GM12878 (cell line): ENCODE measurements around the gene ZNF57. TPM values are rescaled to one million over a fixed set of nuclear protein-coding genes. Genes with fewer than 3 reads are reported as not detected.

Experiments
- ATAC-seq: fragments of 200-7000 bp; cut with Tn5 transposase; 3 replicates; pipeline ENCODE4 v1.9.1; 2020; ENCODE audit warnings: mild to moderate bottlenecking, moderate library complexity
- BruUV-seq: library from RNA; stranded (reverse); fragments of 400-500 nt; replicated peaks from 2 replicates; lab custom pipeline; 2021; lab: Mats Ljungman, UMichigan
- CTCF ChIA-PET: fragments of 300-600 bp; sonication (Branson Sonifier 250); formaldehyde crosslinking; extraction: SDS; loops from one replicate; lab custom pipeline; 2021; ENCODE audit warnings: inconsistent platforms; lab: Yijun Ruan, JAX
- POLR2A ChIA-PET: fragments of 350-600 bp; formaldehyde crosslinking; extraction: SDS; loops from one replicate; lab custom pipeline; 2021; ENCODE audit warnings: inconsistent platforms; lab: Charles Lee
- RAD21 ChIA-PET: fragments of 300-600 bp; sonication (Branson Sonifier 250); formaldehyde crosslinking; loops from one replicate; lab custom pipeline; 2023; ENCODE audit warnings: antibody characterized with exemption; ENCODE audit not compliant: unreplicated experiment; lab: Charles Lee
- SMC1A ChIA-PET: fragments of 300-600 bp; sonication (Branson Sonifier 250); formaldehyde crosslinking; loops from one replicate; lab custom pipeline; 2023; ENCODE audit not compliant: unreplicated experiment, uncharacterized antibody; lab: Charles Lee
- DNase-seq: peaks from one replicate; pipeline ENCODE4 v3.0.0-alpha.2; 2011; ENCODE audit warnings: low read depth, low spot score
- FAIRE-seq: peaks from 3 replicates; lab custom pipeline; 2011; peaks lifted over from hg19 to GRCh38; lab: Jason Lieb, UNC
- H2AFZ ChIP-seq: 2 replicates; pipeline ENCODE4 v1.6.0; 2011; ENCODE audit warnings: low read depth, low read length, control low read depth; ENCODE audit not compliant: control insufficient read depth
- H3K27ac ChIP-seq: 2 replicates; pipeline ENCODE4 v1.5.1; 2011; ENCODE audit warnings: control low read depth; ENCODE audit not compliant: control insufficient read depth, insufficient read depth
- H3K27me3 ChIP-seq, 2 experiments: replicated peaks in 1 of 2; 2 replicates each; pipeline versions ENCODE4 v1.6.0 to v1.6.1; 2011; ENCODE audit warnings: low read length in 1 of 2; ENCODE audit not compliant: control insufficient read depth in 2 of 2, insufficient read depth in 2 of 2
- H3K36me3 ChIP-seq, 2 experiments: 2 replicates each; pipeline ENCODE4 v1.5.1; 2011; ENCODE audit warnings: low read length in 1 of 2; ENCODE audit not compliant: control insufficient read depth in 2 of 2, insufficient read depth in 2 of 2
- H3K4me1 ChIP-seq: 2 replicates; pipeline ENCODE4 v1.6.1; 2011; ENCODE audit warnings: mild to moderate bottlenecking, low read length, moderate library complexity, mixed read lengths; ENCODE audit not compliant: control insufficient read depth, insufficient read depth
- H3K4me2 ChIP-seq: 2 replicates; pipeline ENCODE4 v1.6.0; 2011; ENCODE audit warnings: control low read depth; ENCODE audit not compliant: control insufficient read depth, insufficient read depth
- H3K4me3 ChIP-seq: fragments of 200-600 bp; sonication (generic); 2 replicates; pipeline ENCODE4 v1.5.1; 2016
- H3K79me2 ChIP-seq: 2 replicates; pipeline ENCODE4 v1.6.0; 2011; ENCODE audit warnings: low read length; ENCODE audit not compliant: control insufficient read depth, insufficient read depth
- H3K9ac ChIP-seq: 2 replicates; pipeline ENCODE4 v1.8.0; 2011; ENCODE audit warnings: low read length, control low read depth, mixed read lengths; ENCODE audit not compliant: control insufficient read depth, insufficient read depth
- H3K9me3 ChIP-seq: replicated peaks from 3 replicates; pipeline ENCODE4 v1.5.1; 2011; ENCODE audit warnings: mild to moderate bottlenecking, low read length; ENCODE audit not compliant: control insufficient read depth, insufficient read depth
- H4K20me1 ChIP-seq: 2 replicates; pipeline ENCODE4 v1.6.0; 2011; ENCODE audit not compliant: control insufficient read depth, insufficient read depth
- CBX5 ChIP-seq: sonication (generic); IDR thresholded peaks from 2 replicates; pipeline ENCODE4 v1.6.1; 2016; ENCODE audit warnings: low read depth, moderate library complexity, mild to moderate bottlenecking, inconsistent platforms
- CEBPZ ChIP-seq: fragments of 150-350 bp; IDR thresholded peaks from 2 replicates; pipeline ENCODE4 v1.6.1; 2016; ENCODE audit warnings: low read depth, low read length
- ETV6 ChIP-seq, 2 experiments: fragments of 450-650 bp in 1 of 2; IDR thresholded peaks in 1 of 2; conservative IDR thresholded peaks in 1 of 2; 2 replicates each; pipeline ENCODE4 v1.6.1; 2014; ENCODE audit warnings: antibody characterized with exemption in 1 of 2, borderline replicate concordance in 1 of 2, low read depth in 1 of 2, mild to moderate bottlenecking in 1 of 2, moderate library complexity in 1 of 2
- GABPA ChIP-seq: IDR thresholded peaks from 2 replicates; pipeline ENCODE4 v1.6.1; 2014; ENCODE audit warnings: antibody characterized with exemption, low read depth, mild to moderate bottlenecking, inconsistent platforms
- HSF1 ChIP-seq: fragments of 150-350 bp; IDR thresholded peaks from 2 replicates; pipeline ENCODE4 v1.6.1; 2014; ENCODE audit warnings: mild to moderate bottlenecking, low read depth, low read length
- KAT2A ChIP-seq: conservative IDR thresholded peaks from 2 replicates; pipeline ENCODE4 v1.6.1; 2011; ENCODE audit warnings: low read depth, low read length; ENCODE audit not compliant: control insufficient read depth
- MXI1 ChIP-seq: fragments of 150-350 bp; IDR thresholded peaks from 2 replicates; pipeline ENCODE4 v1.6.1; 2011; ENCODE audit warnings: low read depth, mild to moderate bottlenecking, inconsistent platforms, low read length, improper control_type of control experiment
- NFYB ChIP-seq: IDR thresholded peaks from 2 replicates; pipeline ENCODE4 v1.6.1; 2011; ENCODE audit warnings: low read depth, mild to moderate bottlenecking, low read length, improper control_type of control experiment, moderate library complexity; ENCODE audit not compliant: insufficient read depth
- SIN3A ChIP-seq: IDR thresholded peaks from 2 replicates; pipeline ENCODE4 v1.6.1; 2012; ENCODE audit warnings: low read depth, low read length, improper control_type of control experiment
- TCF12 ChIP-seq: IDR thresholded peaks from 2 replicates; pipeline ENCODE4 v1.6.1; 2011; ENCODE audit warnings: low read depth, mild to moderate bottlenecking, low read length
- ZNF384 ChIP-seq: IDR thresholded peaks from 2 replicates; pipeline ENCODE4 v1.6.1; 2012; ENCODE audit warnings: low read depth, mild to moderate bottlenecking, low read length, improper control_type of control experiment, borderline replicate concordance
- WGBS: methylation state at CpG from one replicate; pipeline ENCODE4 v1.1.6; 2016; ENCODE audit warnings: low lambda C conversion rate; ENCODE audit not compliant: insufficient replicate concordance, insufficient coverage; ENCODE audit errors: missing lambda C conversion rate; 5-methylcytosine and 5-hydroxymethylcytosine counted together
- in situ Hi-C: fragments of 300-500 bp; cut with MboI; formaldehyde crosslinking; loops from 9 replicates; pipeline ENCODE4 v1.14.3; 2018; ENCODE audit warnings: mixed read lengths
- intact Hi-C: fragments of 100-400 bp; cut with micrococcal nuclease; formaldehyde crosslinking; loops from one replicate; pipeline ENCODE4 v1.14.2; 2022; ENCODE audit not compliant: unreplicated experiment
- polyA plus RNA-seq, 11 experiments: library from polyadenylated mRNA; depleted of rRNA in 4 of 11; unstranded in 6 of 11; stranded (reverse) in 5 of 11; fragments of >200 nt; fragmentation: Nextera tagmentation in 4 of 11; fragmentation: Illumina TruSeq in 1 of 11; extraction: Ambion mirVana in 4 of 11; extraction: Trizol in 1 of 11; gene quantifications; 1 replicate in 1 of 11; 2 replicates in 10 of 11; pipeline versions ENCODE4 v1.2.1 to v1.2.3, GENCODE V29; 2011 to 2016; ENCODE audit warnings: inconsistent platforms in 2 of 11, missing spikeins in 2 of 11, low read depth in 1 of 11
- total RNA-seq, 4 experiments: library from RNA; depleted of rRNA in 3 of 4; stranded (reverse); fragments of >200 nt in 3 of 4; fragmentation: Illumina TruSeq in 1 of 4; extraction: Trizol in 1 of 4; gene quantifications; 2 replicates each; pipeline versions ENCODE4 v1.2.1 to v1.2.3, GENCODE V29; 2013 to 2021
- TF ChIP-seq, protein P1 (sequence below): fragments of 450-650 bp; IDR thresholded peaks from 2 replicates; pipeline ENCODE4 v1.6.1; 2016; ENCODE audit warnings: mild to moderate bottlenecking
- TF ChIP-seq, protein P2 (sequence below): fragments of 450-650 bp; IDR thresholded peaks from 2 replicates; pipeline ENCODE4 v1.6.1; 2017; ENCODE audit warnings: mild to moderate bottlenecking, moderate library complexity

Gene ZNF57
- total and polyA plus RNA-seq, 10 of the 15 experiments (the other 5 are each of a cell fraction or from before 2014, with no cell fraction given) = 2.7 to 8.9 (median 5.8) TPM

DNA sequence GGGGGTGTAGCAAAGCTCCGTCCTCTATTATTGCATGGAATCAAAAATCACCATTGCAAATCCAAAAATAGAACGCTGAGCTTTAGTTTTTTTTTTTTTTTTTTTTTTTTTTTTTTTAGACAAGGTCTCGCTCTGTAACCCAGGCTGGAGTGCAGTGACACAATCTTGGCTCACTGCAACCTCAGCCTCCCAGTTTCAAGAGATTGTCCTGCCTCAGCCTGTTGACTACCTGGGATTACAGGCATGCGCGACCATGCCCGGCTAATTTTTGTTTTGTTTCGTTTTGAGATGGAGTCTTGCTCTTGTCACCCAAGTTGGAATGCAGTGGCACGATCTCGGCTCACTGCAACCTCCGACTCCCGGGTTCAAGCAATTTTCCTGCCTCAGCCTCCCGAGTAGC, 59.4 kb downstream of the ZNF57 start:
- no peaks in the 10 kb centered on the region for H3K9me3 ChIP-seq
- intact Hi-C loops (no loop called here), in situ Hi-C loops (loop anchor here (5.0 kb wide), 1 partner anchor 142 kb away; no protein-coding TSS in a partner anchor)
- H3K79me2 ChIP-seq = no peaks in the 10 kb centered on the region
- H3K27me3 ChIP-seq = no peaks in the 10 kb centered on the region
- no peak for FAIRE-seq
- ChIA-PET POLR2A (interaction anchor here (0.6 kb wide), 1 partner anchor 668 kb away, joined by 4 read pairs; no protein-coding TSS in a partner anchor), RAD21 (interaction anchor here (1.2 kb wide), 1 partner anchor 10 kb away, joined by 3 read pairs; no protein-coding TSS in a partner anchor), CTCF (interaction anchor here (0.6 to 3.9 kb wide), 7 partner anchors 9 to 312 kb away, joined by 3 to 14 read pairs (median 4); no protein-coding TSS in a partner anchor), SMC1A (interaction anchor here (1.0 kb wide), 1 partner anchor 10 kb away, joined by 3 read pairs; no protein-coding TSS in a partner anchor)
- no peaks in the 10 kb centered on the region for H3K4me1 ChIP-seq
- no peak for DNase-seq
- no peak overlapping the region for H3K4me3 ChIP-seq
- 64% methylated on average over 11 of the region's 12 CpGs for WGBS
- no TSS peak for BruUV-seq
- H3K4me2 ChIP-seq = no peak overlapping the region
- no peak overlapping the region for H3K27ac ChIP-seq
- H2AFZ ChIP-seq = no peak overlapping the region
- H4K20me1 ChIP-seq = no peaks in the 10 kb centered on the region
- no peak overlapping the region for H3K9ac ChIP-seq
- no peaks in the 10 kb centered on the region for H3K36me3 ChIP-seq
- no peak for ATAC-seq
- TF ChIP-seq CEBPZ = no peak
- TF ChIP-seq KAT2A = no peak
- TF ChIP-seq, protein P1, sequence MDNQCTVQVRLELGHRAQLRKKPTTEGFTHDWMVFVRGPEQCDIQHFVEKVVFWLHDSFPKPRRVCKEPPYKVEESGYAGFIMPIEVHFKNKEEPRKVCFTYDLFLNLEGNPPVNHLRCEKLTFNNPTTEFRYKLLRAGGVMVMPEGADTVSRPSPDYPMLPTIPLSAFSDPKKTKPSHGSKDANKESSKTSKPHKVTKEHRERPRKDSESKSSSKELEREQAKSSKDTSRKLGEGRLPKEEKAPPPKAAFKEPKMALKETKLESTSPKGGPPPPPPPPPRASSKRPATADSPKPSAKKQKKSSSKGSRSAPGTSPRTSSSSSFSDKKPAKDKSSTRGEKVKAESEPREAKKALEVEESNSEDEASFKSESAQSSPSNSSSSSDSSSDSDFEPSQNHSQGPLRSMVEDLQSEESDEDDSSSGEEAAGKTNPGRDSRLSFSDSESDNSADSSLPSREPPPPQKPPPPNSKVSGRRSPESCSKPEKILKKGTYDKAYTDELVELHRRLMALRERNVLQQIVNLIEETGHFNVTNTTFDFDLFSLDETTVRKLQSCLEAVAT = no peak
- TF ChIP-seq SIN3A = no peak
- no peak for TF ChIP-seq ETV6 (conservative IDR thresholded peaks at IDR 0.05 in 1 of 2, IDR thresholded peaks at IDR 0.05 in 1 of 2; ENCODE audit: borderline replicate concordance in 1 of 2, low read depth in 1 of 2)
- TF ChIP-seq, protein P2, sequence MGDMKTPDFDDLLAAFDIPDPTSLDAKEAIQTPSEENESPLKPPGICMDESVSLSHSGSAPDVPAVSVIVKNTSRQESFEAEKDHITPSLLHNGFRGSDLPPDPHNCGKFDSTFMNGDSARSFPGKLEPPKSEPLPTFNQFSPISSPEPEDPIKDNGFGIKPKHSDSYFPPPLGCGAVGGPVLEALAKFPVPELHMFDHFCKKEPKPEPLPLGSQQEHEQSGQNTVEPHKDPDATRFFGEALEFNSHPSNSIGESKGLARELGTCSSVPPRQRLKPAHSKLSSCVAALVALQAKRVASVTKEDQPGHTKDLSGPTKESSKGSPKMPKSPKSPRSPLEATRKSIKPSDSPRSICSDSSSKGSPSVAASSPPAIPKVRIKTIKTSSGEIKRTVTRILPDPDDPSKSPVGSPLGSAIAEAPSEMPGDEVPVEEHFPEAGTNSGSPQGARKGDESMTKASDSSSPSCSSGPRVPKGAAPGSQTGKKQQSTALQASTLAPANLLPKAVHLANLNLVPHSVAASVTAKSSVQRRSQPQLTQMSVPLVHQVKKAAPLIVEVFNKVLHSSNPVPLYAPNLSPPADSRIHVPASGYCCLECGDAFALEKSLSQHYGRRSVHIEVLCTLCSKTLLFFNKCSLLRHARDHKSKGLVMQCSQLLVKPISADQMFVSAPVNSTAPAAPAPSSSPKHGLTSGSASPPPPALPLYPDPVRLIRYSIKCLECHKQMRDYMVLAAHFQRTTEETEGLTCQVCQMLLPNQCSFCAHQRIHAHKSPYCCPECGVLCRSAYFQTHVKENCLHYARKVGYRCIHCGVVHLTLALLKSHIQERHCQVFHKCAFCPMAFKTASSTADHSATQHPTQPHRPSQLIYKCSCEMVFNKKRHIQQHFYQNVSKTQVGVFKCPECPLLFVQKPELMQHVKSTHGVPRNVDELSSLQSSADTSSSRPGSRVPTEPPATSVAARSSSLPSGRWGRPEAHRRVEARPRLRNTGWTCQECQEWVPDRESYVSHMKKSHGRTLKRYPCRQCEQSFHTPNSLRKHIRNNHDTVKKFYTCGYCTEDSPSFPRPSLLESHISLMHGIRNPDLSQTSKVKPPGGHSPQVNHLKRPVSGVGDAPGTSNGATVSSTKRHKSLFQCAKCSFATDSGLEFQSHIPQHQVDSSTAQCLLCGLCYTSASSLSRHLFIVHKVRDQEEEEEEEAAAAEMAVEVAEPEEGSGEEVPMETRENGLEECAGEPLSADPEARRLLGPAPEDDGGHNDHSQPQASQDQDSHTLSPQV = no peak
- TF ChIP-seq GABPA = no peak
- no peak for TF ChIP-seq HSF1
- no peak for TF ChIP-seq CBX5
- TF ChIP-seq ZNF384 = no peak
- TF ChIP-seq NFYB = no peak
- no peak for TF ChIP-seq MXI1
- no peak for TF ChIP-seq TCF12
